ENCODE measurements around the gene CISTR.

CISTR gene

GRCh38 chr12:53744130-53744441 is 7.7 kb downstream of the CISTR start:
- DNase-seq (ENCODE audit: low read depth in 2 of 2, low spot score in 1 of 2), result no peak

GRCh38 chr12:53743266-53744129 is 8.3 kb downstream of the CISTR start:
- DNase-seq (ENCODE audit: low read depth in 2 of 2, low spot score in 1 of 2), result peak; percentile 27 to 38

GRCh38 chr12:53740130-53740491 is 11.7 kb downstream of the CISTR start:
- no peak for DNase-seq (ENCODE audit: low read depth in 2 of 2, low spot score in 1 of 2)

- no peak for DNase-seq (ENCODE audit: low read depth in 2 of 2, low spot score in 1 of 2)
Observed at GRCh38 chr12:53739214-53740129, 12.3 kb downstream of the CISTR start.

GRCh38 chr12:53738406-53739213 is 13.2 kb downstream of the CISTR start:
- DNase-seq (ENCODE audit: low read depth in 2 of 2, low spot score in 1 of 2), result no peak

GRCh38 chr12:53737951-53738405 is 13.8 kb downstream of the CISTR start:
- DNase-seq (ENCODE audit: low read depth in 2 of 2, low spot score in 1 of 2), result no peak

GRCh38 chr12:53737093-53737808 is 14.5 kb downstream of the CISTR start:
- DNase-seq (ENCODE audit: low read depth in 2 of 2, low spot score in 1 of 2), result no peak

- DNase-seq (ENCODE audit: low read depth in 2 of 2, low spot score in 1 of 2), result no peak
Observed at GRCh38 chr12:53736592-53736991, 15.2 kb downstream of the CISTR start.

- no peak for DNase-seq (ENCODE audit: low read depth in 2 of 2, low spot score in 1 of 2)
Observed at GRCh38 chr12:53735556-53735955, 16.2 kb downstream of the CISTR start.

- DNase-seq (ENCODE audit: low read depth in 2 of 2, low spot score in 1 of 2), result no peak
Observed at GRCh38 chr12:53734425-53734824, 17.4 kb downstream of the CISTR start.

- DNase-seq (ENCODE audit: low read depth in 2 of 2, low spot score in 1 of 2), result no peak
Observed at GRCh38 chr12:53733807-53734200, 18.0 kb downstream of the CISTR start.

GRCh38 chr12:53733051-53733806 is 18.6 kb downstream of the CISTR start:
- no peak for DNase-seq (ENCODE audit: low read depth in 2 of 2, low spot score in 1 of 2)

- no peak for DNase-seq (ENCODE audit: low read depth in 2 of 2, low spot score in 1 of 2)
Observed at GRCh38 chr12:53729644-53730043, 22.1 kb downstream of the CISTR start.

- no peak for DNase-seq (ENCODE audit: low read depth in 2 of 2, low spot score in 1 of 2)
Observed at GRCh38 chr12:53728206-53728605, 23.6 kb downstream of the CISTR start.

- DNase-seq (ENCODE audit: low read depth in 2 of 2, low spot score in 1 of 2), result peak; percentile 90 to 95
Observed at GRCh38 chr12:53727310-53728041, 24.3 kb downstream of the CISTR start, which contains the start of gene CALCOCO1. Gene CALCOCO1, minus strand, starts transcription at chr12:53727452. Its CDS starts 2,210 bp downstream, at chr12:53725242.

- DNase-seq (ENCODE audit: low read depth in 2 of 2, low spot score in 1 of 2), result no peak
Observed at GRCh38 chr12:53726946-53727309, 24.9 kb downstream of the CISTR start.

- no peak for DNase-seq (ENCODE audit: low read depth in 2 of 2, low spot score in 1 of 2)
Observed at GRCh38 chr12:53726341-53726740, 25.4 kb downstream of the CISTR start.

- DNase-seq (ENCODE audit: low read depth in 2 of 2, low spot score in 1 of 2), result no peak
Observed at GRCh38 chr12:53725824-53726223, 26.0 kb downstream of the CISTR start.

GRCh38 chr12:53722450-53723041 is 29.2 kb downstream of the CISTR start:
- no peak for DNase-seq (ENCODE audit: low read depth in 2 of 2, low spot score in 1 of 2)
